ENCODE results near the gene SLC34A2.
"Not testable (repeated sequence)": the region's sequence is repeated elsewhere in the genome, so short reads cannot be mapped to it uniquely, and the experiment has no call there.

SLC34A2 gene, protein sequence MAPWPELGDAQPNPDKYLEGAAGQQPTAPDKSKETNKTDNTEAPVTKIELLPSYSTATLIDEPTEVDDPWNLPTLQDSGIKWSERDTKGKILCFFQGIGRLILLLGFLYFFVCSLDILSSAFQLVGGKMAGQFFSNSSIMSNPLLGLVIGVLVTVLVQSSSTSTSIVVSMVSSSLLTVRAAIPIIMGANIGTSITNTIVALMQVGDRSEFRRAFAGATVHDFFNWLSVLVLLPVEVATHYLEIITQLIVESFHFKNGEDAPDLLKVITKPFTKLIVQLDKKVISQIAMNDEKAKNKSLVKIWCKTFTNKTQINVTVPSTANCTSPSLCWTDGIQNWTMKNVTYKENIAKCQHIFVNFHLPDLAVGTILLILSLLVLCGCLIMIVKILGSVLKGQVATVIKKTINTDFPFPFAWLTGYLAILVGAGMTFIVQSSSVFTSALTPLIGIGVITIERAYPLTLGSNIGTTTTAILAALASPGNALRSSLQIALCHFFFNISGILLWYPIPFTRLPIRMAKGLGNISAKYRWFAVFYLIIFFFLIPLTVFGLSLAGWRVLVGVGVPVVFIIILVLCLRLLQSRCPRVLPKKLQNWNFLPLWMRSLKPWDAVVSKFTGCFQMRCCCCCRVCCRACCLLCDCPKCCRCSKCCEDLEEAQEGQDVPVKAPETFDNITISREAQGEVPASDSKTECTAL

DNA sequence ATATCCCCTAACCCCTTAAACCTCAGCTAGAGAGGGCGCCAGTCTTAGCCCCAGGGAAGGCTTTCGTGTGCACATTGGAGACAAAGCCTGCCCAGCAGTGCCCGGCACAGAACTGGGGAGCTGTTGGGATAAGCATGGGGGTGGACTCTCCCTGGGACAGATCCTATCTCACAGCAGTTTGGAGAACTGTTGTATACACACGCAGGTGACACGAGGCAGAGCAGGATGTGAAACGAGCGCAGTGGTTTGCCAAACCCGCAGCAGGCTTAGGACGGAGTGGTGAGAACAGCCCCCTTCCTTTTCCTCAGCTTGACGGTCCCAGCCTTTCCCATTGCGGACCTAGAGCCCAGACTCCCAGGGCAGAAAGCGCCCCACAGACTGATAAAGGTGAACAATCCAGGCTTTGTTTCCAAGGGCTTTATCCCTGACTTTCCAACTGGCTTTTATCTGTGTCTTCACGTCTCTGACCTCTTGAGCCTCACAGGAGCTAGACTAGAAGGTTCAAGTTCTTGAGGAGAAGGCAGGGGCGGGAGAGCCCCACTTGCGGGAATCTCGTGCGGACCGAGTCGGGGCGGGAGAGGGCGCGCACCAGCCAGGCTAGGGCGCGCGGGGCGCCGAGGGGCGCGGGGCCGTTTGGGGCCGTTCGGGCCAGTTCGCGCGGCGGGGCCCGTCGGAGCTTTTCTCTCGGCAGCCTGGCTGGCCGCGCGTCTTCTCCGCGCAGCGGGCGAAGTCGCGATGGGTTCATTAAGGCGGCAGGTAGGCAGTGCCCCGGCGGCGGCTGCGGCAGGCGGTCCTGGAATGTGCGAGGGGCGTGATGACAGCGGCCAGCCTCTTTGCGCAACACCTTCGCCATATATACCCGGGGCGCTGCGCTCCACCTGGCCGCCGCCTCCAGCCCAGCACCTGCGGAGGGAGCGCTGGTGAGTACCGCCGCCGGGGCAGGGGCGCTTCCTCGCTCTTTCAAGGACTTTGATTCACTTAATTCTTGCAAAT is at the start of gene SLC34A2:
TSS of gene SLC34A2 (plus strand) at position 881 of the 993 bp plus-strand sequence. CDS start 6,650 bp downstream, outside the sequence.
- H3K4me3 ChIP-seq (ENCODE audit: low read length), result no peak within 1 kb of the TSS
- no peak for TF ChIP-seq ZNF274 (IDR thresholded peaks at IDR 0.05; ENCODE audit: low read depth, low read length)

DNA sequence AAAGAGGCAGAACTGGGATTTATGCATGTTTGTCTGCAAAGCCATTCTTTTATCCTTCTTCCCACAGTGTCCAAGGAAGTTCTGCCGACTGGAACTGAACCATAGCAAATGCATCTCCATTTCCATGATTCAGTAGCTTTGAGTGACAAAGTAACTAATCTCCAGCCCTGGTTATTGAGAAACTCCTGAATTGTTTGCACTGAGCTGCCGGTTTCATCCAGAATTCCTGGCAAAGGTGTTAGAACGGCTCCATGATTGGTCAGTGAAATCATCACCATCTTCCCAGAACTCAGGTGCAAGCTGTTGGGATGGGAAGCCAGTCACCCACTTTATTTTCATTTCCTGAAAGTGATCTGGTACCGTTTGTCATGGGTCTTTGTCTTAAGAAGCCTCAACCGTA is 47.0 kb upstream of the SLC34A2 start:
- no peak overlapping the region for H3K4me3 ChIP-seq (ENCODE audit: low read length)
- TF ChIP-seq ZNF274 (IDR thresholded peaks at IDR 0.05; ENCODE audit: low read depth, low read length), result no peak

DNA sequence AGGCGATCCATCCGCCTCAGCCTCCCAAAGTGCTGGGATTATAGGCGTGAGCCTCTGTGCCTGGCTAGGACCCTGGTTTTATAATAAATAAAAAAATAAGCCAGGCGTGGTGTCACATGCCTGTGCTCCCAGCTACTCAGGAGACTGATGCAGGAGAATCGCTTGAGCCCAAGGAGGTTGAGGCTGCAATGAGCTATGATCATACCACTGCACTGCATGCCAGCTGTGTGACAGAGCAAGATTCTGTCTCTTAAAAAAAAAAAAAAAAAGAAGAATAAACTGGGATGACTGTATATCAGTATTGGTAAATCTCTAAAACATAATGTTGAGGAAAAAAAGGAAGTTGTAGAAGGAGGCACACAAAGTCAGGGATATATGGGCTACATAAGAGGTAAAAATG is 45.7 kb upstream of the SLC34A2 start:
- H3K4me3 ChIP-seq (ENCODE audit: low read length), result no peak overlapping the region
- TF ChIP-seq ZNF274 (IDR thresholded peaks at IDR 0.05; ENCODE audit: low read depth, low read length), result no peak

DNA sequence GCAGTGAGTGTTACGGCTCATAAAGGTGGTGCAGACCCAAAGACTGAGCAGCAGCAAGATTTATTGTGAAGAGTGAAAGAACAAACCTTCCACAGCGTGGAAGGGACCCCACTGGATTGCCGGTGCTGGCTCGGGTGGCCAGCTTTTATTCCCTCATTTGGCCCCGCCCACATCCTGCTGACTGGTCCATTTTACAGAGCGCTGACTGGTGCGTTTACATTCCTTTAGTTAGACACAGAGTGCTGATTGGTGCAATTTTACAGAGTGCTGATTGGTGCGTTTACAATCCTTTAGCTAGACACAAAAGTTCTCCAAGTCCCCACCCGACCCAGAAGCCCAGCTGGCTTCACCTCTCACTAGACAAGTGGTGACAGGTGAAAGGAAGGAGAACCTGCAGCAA is 42.0 kb upstream of the SLC34A2 start:
- not testable (repeated sequence) for H3K4me3 ChIP-seq (ENCODE audit: low read length)

DNA sequence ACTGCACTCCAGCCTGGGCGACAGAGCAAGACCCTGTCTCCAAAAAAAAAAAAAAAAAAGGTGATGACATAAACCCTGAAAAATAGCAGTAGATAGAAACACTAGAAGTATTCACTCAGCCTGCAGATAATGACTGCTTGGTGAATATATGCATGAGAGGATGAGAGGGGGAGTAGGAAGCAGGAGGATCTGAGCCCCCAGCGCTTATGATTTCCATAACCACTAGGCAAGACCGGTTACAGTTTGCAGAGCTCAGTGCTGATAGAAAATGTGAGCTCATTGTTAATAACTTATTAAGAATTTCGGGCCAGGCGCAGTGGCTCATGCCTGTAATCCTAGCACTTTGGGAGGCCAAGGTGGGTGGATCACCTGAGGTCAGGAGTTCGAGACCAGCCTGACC is 40.8 kb upstream of the SLC34A2 start:
- no peak for TF ChIP-seq ZNF274 (IDR thresholded peaks at IDR 0.05; ENCODE audit: low read depth, low read length)

DNA sequence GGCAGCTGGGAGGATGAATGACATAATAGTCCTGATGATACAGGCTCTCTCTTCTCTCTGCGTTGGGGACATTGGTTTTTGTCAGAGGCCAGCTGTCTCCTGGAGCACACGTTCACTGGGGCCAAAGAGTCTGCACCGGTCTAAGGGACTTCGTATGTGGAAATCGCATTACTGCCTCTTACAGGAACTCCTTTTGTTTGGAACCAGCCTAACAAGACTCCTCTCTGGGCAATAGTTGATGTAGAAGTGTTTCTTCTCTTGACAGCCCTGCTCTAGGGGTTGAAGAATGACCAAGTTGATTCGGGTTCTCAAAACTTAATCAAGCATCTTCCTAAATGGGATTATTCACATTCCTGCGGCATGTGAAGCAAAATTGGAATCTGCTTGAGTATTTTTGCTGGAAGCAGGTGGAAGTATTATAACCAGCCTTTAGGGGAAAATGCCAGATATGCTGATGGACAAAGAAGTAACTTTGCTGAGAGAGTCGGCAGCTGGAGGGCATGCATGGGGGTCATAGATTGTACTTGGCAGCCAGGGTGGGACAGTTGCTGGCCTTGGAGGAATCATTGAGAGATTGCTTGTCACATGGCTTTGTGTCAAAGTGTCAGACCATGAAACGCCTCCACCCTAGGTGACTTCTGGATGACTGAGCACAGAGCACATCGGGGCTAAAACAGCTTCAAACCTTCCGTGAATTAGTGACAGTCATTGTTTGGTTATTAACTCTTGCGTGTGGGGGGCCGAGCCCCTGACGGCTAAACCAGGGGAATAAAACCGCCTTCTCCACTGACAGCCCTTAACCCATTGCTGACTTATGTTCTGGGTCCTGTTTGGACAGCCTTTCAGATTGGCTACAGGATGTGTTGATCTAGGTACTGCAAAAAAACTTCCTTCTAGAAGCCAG is 34.4 kb upstream of the SLC34A2 start:
- H3K4me3 ChIP-seq (ENCODE audit: low read length), result no peak overlapping the region
- TF ChIP-seq ZNF274 (IDR thresholded peaks at IDR 0.05; ENCODE audit: low read depth, low read length), result no peak

More for the DNA sequence above, 40.8 kb upstream of the SLC34A2 start:
- no peak overlapping the region for H3K4me3 ChIP-seq (ENCODE audit: low read length)

DNA sequence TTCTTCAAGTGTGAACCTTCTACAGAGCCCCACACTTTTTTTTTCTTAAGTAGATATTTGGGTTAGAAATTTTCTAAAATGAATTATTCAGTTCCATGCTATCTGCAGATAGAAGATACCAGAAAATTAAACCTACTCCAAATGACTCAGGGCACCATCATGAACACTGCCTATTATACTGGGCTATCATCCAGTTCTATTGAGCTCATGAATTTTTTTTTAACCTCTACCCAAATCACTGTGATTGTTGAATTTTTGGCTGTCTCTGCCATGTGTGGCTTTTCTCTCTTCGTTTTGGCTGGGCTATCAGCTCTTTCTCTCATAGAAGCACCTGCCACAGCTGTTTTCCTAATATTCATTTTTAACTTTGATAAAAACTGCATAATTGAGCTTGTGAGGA is 31.0 kb upstream of the SLC34A2 start:
- TF ChIP-seq ZNF274 (IDR thresholded peaks at IDR 0.05; ENCODE audit: low read depth, low read length), result no peak
- no peak overlapping the region for H3K4me3 ChIP-seq (ENCODE audit: low read length)

DNA sequence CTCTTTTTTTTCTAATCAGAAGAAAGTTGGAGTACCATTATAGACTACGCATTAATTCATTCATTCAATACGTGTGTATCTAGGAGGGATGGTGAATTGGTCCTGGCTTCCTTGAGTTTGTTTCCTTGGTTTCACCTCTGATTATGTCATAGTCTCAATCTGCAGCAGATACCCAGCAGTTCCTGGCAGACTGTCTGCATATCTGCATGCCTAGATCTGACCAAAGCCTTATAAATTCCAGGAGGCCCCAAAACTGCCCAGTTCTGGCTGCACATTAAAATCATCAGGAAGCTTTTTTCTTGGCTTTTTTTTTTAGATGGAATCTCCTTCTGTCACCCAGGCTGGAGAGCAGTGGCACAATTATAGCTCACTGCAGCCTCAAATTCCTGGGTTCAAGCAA is 27.2 kb upstream of the SLC34A2 start:
- TF ChIP-seq ZNF274 (IDR thresholded peaks at IDR 0.05; ENCODE audit: low read depth, low read length), result no peak
- H3K4me3 ChIP-seq (ENCODE audit: low read length), result no peak overlapping the region

DNA sequence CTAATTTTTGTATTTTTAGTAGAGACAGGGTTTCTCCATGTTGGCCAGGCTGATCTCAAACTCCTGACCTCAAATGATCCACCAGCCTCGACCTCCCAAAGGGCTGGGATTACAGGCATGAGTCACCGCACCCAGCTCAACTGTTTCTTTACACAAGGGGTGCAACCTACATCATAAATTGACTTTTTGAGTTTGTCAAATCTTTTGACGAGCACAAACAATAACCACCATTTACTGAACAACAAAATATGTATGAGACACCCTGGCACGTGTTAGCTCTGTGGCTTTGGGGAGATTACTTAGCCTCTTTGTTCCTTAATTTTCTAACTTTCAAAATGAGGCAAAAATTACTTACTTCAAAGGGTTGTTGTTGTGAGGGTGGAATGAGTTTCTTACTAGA is 23.5 kb upstream of the SLC34A2 start:
- TF ChIP-seq ZNF274 (IDR thresholded peaks at IDR 0.05; ENCODE audit: low read depth, low read length), result no peak
- H3K4me3 ChIP-seq (ENCODE audit: low read length), result no peak overlapping the region

DNA sequence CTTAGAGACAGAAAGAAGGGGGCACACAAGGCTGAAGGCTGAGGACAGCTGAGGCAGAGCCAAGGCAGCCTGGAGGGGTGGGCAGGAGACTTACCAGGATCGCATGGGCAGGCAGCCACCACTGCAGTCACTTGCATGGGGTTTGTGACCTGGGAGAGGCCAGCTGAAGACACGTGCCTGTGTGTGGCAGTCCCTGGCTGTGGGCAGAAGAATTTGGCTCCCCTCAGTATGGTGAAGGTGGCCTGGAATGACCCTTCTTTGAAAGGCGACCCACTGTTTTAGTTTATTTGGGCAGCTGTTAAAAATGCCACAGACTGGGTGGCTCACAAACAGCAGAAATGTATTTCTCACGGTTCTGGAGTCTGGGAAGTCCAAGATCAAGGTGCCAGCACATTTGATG is 22.1 kb upstream of the SLC34A2 start:
- H3K4me3 ChIP-seq (ENCODE audit: low read length), result no peak overlapping the region
- TF ChIP-seq ZNF274 (IDR thresholded peaks at IDR 0.05; ENCODE audit: low read depth, low read length), result no peak

DNA sequence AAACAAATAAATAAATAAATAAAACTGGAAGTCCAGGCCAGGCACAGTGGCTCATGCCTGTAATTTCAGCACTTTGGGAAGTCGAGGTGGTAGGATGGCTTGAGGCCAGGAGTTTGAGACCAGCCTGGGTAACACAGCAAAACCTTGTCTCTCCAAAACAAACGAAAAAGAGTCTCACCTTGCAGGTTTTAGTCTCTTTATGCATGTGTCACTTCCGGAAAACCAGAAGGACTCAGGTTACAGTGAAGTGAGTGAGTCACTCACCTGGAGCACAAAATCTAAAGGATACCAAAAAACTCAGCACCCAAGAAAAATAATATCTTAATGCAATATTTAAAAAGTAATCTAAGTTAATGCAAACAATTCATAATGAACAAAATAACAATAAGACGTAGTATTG is 20.1 kb upstream of the SLC34A2 start:
- H3K4me3 ChIP-seq (ENCODE audit: low read length), result no peak overlapping the region
- TF ChIP-seq ZNF274 (IDR thresholded peaks at IDR 0.05; ENCODE audit: low read depth, low read length), result no peak

DNA sequence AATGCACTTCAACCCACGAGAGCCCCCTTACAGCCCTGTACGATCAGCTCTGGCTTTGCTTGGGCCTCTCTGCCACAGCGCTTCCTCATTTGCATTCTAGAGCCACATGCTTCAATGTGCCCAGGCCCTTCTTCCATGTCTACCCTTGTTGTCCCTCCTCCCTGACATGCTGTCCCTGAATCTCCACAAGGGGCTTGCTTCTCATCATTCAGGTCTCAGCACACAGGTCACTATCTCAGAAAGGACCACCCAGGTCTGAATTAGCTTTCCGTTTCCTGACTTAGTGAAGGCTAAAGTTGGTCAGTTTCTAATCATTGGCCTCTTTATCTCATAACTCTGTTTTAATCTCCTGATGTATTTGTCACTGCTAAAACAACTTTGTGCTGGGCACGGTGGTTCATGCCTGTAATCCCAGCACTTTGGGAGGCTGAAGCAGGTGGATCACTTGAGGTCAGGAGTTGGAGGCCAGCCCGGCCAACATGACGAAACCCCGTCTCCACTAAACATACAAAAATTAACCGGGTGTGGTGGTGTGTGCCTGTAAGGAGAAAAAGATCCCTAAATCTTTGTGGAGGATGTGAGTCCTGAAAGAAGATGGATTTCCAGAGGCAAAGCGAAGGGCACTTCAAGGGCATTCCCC is 17.9 kb upstream of the SLC34A2 start:
- H3K4me3 ChIP-seq (ENCODE audit: low read length), result no peak overlapping the region
- TF ChIP-seq ZNF274 (IDR thresholded peaks at IDR 0.05; ENCODE audit: low read depth, low read length), result no peak

DNA sequence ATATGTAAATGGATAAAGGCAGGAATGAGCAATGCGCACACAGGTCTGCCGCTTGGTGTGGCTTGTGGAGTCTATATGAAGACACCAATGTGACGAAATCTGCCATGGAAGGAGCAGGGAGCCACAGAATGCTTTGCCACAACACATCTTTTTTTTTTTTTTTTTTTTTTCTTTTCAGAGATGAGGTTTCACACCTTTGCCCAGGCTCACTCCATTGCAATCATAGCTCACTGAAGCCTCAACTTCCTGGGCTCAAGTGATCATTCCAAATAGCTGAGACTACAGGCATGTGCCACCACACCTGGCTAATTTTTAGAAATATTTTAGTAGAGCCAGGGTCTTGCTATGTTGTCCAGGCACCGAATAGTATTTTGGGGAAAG is 17.4 kb upstream of the SLC34A2 start:
- no peak overlapping the region for H3K4me3 ChIP-seq (ENCODE audit: low read length)
- no peak for TF ChIP-seq ZNF274 (IDR thresholded peaks at IDR 0.05; ENCODE audit: low read depth, low read length)
